Measurements from ENCODE around the gene SLC1A3.

DNA sequence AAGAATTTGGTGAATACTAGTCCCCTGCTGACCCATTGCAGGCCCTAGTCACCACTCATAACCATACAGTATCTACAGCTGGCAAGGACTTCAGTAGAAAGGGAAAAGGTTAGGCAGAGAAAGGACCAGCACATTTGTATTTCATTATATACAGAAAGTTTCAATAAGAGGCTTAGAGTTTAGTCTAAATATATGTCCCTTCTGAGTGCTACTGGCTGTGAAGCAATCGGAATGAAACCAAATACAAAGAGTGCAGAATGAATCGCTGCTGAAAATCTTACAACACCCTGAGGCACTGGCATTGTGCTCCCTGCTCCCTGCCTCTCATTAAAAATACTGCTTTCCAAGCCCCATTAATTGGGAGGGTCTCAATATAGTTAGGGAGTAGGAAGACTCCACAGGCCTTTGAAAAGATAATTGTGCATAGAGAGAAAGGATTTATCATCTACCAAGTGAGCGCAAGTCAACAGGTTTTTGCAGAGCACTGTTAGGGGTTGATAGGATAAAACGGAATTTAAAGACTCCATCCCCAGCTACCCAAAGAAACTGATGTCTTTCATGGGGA is 110.8 kb downstream of the SLC1A3 start:
- TF ChIP-seq, protein P1, sequence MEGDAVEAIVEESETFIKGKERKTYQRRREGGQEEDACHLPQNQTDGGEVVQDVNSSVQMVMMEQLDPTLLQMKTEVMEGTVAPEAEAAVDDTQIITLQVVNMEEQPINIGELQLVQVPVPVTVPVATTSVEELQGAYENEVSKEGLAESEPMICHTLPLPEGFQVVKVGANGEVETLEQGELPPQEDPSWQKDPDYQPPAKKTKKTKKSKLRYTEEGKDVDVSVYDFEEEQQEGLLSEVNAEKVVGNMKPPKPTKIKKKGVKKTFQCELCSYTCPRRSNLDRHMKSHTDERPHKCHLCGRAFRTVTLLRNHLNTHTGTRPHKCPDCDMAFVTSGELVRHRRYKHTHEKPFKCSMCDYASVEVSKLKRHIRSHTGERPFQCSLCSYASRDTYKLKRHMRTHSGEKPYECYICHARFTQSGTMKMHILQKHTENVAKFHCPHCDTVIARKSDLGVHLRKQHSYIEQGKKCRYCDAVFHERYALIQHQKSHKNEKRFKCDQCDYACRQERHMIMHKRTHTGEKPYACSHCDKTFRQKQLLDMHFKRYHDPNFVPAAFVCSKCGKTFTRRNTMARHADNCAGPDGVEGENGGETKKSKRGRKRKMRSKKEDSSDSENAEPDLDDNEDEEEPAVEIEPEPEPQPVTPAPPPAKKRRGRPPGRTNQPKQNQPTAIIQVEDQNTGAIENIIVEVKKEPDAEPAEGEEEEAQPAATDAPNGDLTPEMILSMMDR (IDR thresholded peaks at IDR 0.05), result no peak
- no peak for TF ChIP-seq POLR2A (IDR thresholded peaks at IDR 0.05)
